Suppressor macrophage treated with lipopolysaccharide for 4 hours (primary cell): ENCODE measurements around the gene ZFHX3.

Experiments
- DNase-seq: peaks from one replicate; pipeline ENCODE4 v3.0.0-alpha.2; 2020

ZFHX3 gene

GRCh38 chr16:72894293-72895151 is 153.4 kb downstream of the ZFHX3 start:
- no peak for DNase-seq

- no peak for DNase-seq
These were observed 156.4 kb downstream of the ZFHX3 start for GRCh38 chr16:72891291-72892227.

- DNase-seq = no peak
These were observed 157.3 kb downstream of the ZFHX3 start for GRCh38 chr16:72890587-72890986.

GRCh38 chr16:72889616-72890582 is 158.0 kb downstream of the ZFHX3 start:
- no peak for DNase-seq

- DNase-seq = no peak
These were observed 160.4 kb downstream of the ZFHX3 start for GRCh38 chr16:72887537-72887936.

- no peak for DNase-seq
These were observed 161.5 kb downstream of the ZFHX3 start for GRCh38 chr16:72886346-72886974.

- no peak for DNase-seq
These were observed 163.4 kb downstream of the ZFHX3 start for GRCh38 chr16:72884573-72884972.

GRCh38 chr16:72884037-72884436 is 163.9 kb downstream of the ZFHX3 start:
- DNase-seq = no peak

- no peak for DNase-seq
These were observed 168.1 kb downstream of the ZFHX3 start for GRCh38 chr16:72879846-72880245.

- DNase-seq = peak; percentile 31
These were observed 169.3 kb downstream of the ZFHX3 start for GRCh38 chr16:72878301-72879269.

- peak; percentile 74 for DNase-seq
These were observed 170.4 kb downstream of the ZFHX3 start for GRCh38 chr16:72877374-72878028.

GRCh38 chr16:72876981-72877373 is 171.0 kb downstream of the ZFHX3 start:
- no peak for DNase-seq

GRCh38 chr16:72876221-72876620 is 171.7 kb downstream of the ZFHX3 start:
- peak; percentile 91 for DNase-seq

GRCh38 chr16:72875291-72876031 is 172.5 kb downstream of the ZFHX3 start:
- peak; percentile 77 for DNase-seq

- no peak for DNase-seq
These were observed 174.1 kb downstream of the ZFHX3 start for GRCh38 chr16:72873853-72874252.

GRCh38 chr16:72873044-72873443 is 174.9 kb downstream of the ZFHX3 start:
- no peak for DNase-seq

- DNase-seq = no peak
These were observed 182.1 kb downstream of the ZFHX3 start for GRCh38 chr16:72865835-72866234.

GRCh38 chr16:72865258-72865657 is 182.7 kb downstream of the ZFHX3 start:
- no peak for DNase-seq

- DNase-seq = no peak
These were observed 183.6 kb downstream of the ZFHX3 start for GRCh38 chr16:72864130-72864833.
